Limb (tissue), 2 donors: Measurements from ENCODE around the gene WWOX.

Experiments used
- DNase-seq, 2 donors: peaks; one replicate each; pipeline ENCODE4 v3.0.0-alpha.2; 2016; ENCODE audit errors: extremely low spot score in 2 of 2

WWOX gene

DNA sequence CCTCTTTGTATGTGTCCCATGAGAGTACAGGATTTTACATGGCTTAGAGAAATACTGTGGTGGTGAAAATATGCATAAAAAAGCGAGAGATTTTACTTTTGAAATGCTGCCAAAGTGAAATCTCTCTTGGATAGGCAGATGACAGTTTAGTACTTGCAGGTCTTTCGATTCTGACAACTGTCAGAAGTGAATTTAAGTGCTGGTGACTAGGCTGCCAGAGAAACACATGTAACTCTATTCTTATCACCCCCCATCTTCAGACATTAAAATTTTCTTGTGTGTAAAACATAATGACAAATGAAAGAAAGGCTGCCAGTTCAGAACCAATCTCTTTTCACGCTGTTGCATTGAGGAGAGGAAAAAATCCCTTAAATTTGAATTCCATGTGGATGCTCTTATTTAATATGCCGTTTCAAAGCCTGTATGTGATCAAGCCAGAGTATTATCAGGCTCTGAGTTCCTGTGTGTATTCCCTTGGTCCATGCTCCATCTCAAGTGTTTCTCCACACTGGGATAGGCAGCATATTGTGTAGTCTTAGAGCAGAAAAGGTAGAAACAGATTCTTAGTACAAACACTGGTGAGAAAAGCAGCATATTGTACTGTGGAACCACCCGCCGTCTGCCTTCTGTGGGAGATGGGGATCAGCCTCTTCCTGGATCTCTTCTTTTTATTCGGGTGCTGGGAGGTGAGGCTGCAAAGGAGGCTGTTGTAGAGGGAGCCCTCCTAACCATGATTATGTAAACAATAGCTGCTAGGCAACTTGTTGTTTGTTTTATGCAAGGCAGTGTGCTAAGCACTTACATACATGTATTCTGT is 291.3 kb downstream of the WWOX start:
- peak in 1 of 2 donors; percentile 32 for DNase-seq

DNA sequence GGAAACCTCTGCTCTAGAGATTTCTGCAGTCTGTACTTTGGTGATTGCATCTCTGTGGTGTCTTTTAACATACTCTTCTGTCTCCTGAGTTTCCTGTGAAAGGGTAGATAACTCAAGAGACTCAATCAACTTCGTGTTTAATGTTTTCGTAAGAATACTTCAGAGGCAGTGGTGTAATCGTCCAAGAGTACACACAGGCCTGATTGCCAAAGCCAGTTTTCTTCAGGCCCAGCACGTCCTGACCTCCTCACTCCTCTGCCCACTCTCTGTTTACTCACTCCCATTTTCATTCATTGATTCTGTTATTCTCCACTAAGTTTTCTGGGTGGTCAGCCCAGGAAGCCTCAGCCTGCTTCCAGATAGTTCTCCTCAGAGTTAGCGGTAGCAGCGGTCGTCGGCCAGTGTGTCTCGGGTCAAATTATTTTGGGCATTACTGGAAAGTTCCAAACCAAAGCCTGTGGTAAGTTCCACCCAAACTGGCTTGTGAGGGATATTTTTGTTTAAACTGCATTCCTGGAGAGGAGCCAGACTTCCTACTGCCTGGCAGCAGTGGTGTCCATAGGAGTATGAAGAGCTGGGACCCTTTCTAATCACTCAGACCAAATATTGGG is 293.2 kb downstream of the WWOX start:
- no peak for DNase-seq

DNA sequence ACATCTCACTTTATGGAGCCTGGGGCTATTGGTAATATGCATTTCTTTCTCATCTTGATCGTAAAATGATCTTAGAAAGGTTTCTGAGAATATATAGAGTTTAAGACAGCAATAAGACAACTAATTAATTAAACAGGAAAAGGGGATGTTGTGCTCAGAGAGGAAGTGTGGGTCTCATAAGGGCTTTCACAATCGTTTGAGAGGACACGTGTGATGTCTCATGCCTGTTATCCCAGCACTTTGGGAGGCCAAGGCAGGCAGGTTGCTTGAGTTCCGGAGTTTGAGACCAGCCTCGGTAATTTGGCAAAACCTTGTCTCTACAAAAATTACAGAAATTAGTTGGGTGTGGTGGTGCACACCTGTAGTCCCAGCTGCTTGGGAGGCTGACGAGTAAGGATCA is 295.6 kb downstream of the WWOX start:
- no peak for DNase-seq

DNA sequence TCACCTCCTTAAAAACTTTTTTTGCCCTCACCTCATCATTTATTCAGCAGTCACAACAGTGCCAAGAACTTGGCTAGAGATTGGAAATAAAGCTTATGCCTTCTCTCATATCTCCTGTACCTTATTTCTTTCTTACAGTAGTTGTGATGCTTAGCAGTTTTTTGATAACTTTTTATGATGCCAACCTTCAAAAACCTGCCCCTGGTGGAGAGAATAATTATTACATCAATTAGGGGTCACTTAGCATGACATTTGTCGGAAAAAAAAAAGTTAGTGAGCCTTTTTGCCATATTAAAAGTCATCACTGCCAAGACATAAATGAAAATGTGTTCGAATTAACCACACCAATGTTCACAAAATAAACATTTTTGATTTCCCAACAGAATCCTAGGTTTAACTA is 296.6 kb downstream of the WWOX start:
- DNase-seq = no peak

DNA sequence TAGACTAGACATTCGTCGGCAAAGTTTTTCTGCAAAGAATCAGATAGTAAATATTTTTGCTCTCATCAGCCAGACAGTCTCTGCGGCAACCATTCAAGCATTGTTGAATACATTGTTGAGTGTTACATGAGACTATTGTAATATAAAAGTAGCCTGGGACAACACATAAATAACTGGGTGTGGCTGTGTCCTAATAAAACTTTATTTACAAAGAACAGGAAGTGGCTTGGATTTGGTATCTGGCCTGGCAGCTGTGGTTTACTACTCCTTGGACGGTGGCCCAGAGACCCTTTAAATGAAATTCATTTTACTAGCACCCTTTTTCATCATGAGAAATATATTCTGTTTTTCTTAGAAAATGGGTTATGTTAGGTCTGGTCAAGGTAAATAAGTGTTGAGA is 297.2 kb downstream of the WWOX start:
- DNase-seq = no peak

DNA sequence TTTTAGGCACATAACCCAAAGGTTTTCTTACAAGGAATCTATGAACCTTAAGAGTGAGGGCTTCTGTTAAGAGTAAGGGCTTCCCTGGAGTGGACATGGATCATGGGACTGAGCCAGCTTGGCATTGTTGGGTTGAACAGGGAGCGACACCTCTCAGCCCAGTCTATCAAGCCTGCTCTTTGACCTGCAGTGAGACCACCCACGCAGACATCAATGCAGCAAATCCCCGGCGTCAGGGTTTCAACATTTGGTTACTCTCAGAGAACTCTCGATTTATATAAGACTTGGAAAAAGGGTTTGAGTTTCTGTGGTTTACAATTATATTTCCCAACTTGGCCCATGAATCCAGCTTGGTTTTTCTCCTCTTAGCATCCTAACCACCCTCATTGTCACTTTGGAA is 299.9 kb downstream of the WWOX start:
- no peak for DNase-seq

DNA sequence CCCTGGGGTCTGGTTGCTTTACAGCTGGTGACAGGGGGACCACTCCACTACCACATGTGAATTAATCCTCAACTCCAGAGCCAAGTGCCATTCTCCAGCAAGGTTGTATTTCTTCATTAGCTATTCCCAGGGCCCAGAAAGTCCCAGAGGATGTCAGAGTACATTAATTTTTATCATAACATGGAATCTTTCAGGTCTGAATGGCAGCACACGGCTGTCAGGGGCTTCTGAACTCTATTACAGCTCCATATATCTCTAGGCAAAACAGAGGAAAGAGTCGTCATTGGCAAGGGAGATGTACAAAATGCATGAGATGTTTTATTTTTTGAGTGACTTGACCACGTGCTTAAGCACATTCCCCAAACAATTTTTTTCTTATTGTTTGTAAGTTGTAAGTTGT is 303.4 kb downstream of the WWOX start:
- DNase-seq = no peak

DNA sequence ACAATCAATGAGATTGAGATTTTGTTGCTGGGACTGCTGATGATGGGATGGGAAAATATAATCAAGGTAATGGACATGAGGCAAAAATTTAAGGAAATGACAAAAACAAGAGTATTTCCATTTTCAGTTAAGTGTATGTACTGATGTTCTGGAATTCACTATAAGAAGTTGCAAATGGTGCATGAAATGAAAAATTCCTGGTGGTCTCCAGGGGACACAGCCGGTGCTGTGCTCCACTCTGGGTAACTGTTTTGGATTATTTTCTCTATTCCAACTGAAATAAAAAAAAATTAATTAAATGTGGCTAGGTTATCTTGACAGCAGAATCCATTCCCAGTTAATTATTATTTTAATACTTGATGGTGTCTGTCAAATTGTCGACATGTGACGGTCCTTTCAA is 305.6 kb downstream of the WWOX start:
- no peak for DNase-seq

DNA sequence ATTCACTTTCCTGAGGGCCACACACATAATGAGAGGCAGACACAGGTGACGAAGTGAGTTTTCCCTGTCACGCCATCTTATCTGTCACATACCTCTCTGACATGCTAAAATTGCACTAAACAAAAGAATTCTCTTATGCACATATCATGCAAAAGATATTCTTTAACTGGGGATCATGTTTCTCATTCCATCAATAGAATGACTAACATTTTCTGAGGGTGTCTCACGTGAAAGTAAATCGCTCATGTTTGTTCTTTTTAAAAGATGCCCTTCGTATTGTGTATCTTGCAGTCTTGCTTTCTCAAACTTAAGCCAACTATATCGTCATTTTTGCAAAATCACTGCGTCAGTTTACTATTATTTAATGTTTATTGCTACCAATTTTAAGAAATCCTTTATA is 306.4 kb downstream of the WWOX start:
- no peak for DNase-seq

DNA sequence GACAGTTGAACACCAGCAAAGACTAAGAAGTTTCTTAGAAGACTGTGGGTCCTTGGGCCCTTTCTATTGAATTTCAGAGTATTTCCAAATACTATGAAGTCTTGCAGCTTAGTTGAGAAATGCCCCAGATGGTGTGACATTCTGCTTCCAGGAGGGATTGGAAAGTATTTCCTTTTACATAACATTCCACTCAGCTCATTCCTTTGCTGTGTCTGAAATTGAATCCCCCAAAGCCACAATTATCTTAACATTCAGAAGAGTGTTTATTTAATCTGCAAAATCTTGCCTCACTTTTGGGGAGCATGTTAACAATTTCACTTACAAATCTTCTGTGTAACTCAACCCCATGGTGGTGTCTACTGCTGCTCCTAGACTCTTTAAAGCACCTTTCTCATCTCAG is 307.7 kb downstream of the WWOX start:
- no peak for DNase-seq

DNA sequence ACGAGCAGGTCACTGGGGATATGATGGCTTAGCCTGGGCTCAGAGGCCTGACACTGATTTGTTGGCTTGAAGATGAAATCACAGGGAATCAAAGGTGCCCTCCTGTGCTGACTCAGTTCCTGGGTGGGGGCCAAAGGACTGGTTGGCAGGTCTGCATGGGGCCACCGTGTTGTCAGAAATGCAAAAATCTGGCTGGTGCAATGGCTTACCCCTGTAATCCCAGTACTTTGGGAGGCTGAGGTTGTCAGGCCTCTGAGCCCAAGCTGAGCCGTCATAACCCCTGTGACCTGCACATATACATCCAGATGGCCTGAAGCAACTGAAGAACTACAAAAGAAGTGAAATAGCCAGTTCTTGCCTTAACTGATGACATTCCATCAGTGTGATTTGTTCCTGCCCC is 314.2 kb downstream of the WWOX start:
- no peak for DNase-seq

DNA sequence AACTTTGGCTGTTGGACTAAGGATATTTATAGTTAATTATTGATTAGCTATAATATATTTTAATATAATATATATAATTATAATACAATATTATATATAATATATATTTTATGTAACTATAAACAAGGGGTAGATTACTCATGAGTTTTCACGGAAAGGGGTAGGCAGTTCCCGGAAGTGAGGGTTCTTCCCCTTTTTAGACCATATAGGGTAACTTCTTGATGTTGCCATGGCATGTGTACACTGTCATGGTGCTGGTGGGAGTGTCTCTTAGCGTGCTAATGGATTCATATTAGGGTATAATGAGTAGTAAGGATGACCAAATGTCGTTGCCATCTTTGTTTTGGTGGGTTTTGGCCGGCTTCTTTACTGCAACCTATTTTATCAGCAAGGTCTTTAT is 315.6 kb downstream of the WWOX start:
- DNase-seq = no peak

DNA sequence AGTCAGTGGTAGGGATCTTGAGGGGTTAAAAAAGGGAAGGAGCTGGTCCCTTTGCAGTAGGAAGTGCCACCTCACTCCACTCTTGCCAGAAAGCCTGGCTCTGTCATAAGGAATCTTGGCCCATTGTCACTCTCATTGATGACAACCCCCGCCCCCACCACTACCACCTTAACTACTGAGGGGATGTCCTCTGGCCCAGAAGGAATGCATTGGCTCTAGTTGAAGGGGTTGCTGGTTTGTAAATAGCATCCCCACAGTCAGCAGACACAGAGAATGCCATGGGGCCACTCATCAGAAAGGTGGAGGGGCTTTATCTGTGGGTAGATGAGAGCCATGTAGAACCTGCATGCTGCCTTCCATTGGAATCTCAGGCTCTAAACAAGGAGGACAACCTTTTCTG is 316.2 kb downstream of the WWOX start:
- no peak for DNase-seq

DNA sequence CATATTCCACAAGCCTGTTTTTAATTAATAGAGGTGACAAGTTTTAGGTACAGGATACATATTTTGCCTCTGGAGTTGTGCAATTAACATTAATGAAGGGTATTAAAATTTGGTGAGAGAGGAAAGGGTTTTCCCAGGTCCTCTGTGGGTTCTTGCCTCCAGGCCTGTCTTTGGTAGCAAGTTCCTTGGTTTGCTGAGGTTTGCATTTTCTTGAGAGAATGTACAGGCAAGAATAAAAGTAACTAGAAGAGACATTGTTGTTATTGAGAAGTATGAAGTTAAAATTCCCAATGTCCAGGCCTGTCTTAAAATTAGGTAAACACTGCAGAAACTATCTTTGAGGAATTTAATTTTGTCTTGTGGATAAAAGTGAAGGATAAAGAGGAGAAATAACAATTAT is 316.9 kb downstream of the WWOX start:
- DNase-seq = no peak

DNA sequence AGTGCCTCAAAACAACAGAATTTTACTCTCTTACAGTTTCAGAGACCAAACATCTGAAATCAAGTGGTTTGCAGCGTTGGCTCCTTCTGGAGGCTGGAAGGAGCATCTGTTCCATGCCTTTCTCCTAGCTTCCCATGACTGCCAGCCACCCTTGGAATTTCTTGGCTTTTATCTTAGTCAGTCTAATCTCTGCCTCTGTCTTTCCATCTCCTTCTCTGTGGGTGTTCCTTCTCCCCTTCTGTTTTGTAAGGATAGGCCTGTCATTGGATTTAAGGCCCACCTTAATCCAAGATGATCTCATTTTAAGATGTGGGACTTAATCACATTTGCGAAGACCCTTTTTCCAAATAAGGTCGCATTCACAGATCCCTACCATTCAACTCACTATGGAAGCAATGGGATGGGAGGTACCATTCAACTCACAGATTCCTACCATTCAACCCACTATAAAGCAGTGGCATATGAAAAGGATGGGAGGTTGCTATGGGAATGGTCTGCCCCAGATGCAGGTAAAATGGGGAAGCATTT is 321.8 kb downstream of the WWOX start:
- no peak for DNase-seq

DNA sequence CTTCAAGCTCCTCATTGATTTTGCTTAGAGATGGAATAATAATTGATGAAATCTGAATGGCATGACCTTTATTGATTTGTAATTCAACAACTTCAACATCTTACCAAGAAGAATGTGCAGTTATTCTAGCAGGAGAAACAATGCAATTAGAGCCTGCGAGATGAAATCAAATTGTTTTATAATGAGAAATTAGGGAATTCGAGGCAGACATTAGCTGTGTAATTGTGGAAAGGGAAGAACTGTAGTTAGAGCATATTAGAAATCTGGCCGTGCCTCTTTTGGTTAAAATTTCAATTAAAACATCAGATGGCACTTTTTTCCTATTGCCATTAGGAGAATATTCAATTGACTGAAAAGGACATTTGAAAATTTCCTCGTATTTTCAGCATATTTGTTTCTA is 325.8 kb downstream of the WWOX start:
- no peak for DNase-seq

DNA sequence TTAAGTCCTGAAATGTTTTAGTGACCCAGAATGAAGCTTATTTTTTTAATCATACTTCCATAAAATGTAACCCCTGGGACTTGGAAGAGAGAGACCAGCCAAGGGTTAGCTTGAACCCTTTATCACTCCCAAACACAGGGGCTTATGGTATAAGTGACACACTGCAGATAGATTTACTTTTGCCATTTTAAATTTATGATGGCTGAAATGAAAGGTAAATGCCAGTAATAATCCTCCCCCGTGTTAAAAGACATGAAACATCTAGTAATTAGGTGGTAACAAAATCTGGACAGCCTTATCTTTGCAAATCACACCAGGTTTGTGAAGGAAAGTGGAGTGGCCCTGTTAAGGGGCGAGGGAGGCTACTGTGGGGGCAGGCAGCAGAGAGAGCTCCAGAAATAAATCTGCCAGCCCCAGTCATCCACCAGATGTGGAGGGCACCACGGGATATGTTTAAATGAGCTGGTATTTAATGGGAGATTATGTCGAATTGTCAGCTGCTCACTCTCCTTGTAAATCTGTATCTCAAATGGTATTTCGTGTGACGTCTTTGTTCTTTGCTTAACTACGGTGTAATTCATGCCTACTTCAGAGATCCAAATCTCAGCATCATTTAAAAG is 326.5 kb downstream of the WWOX start:
- DNase-seq = no peak

DNA sequence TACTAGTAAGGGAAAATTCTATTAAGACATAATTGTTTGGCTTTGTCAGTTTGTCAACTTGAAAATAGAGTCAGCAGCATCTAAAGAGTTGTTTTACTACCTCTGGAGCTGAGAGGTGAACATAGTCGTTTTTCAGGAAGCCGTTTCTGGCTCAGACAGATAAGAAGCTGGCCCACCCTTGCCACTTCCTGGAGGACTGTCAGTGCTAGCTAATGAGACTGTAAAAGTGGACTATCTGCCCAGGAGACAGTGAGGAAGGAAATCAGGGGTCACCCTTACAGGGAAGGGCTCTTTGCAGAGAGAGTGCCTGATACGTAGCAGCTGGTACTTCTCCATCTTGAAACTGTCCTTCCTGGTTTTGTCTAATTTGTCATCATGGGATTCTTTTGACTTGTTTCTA is 328.7 kb downstream of the WWOX start:
- no peak for DNase-seq

DNA sequence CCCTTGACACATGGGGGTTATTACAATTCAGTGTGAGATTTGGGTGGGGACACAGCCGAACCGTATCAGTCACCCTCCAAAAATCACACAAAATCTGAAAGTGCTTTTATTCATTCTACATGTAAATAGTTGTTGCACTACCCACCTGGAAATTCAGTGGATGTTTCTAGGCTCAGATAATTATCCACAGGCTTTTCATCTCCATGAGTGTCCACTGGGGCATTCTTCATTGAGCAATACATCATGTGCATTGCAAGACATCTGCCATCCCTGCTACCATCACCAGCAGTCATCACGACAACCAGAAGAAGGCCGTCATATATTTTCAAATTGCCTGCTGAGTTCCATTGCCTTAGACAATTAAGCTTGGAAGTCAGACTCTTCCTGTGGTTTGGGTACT is 330.8 kb downstream of the WWOX start:
- no peak for DNase-seq

DNA sequence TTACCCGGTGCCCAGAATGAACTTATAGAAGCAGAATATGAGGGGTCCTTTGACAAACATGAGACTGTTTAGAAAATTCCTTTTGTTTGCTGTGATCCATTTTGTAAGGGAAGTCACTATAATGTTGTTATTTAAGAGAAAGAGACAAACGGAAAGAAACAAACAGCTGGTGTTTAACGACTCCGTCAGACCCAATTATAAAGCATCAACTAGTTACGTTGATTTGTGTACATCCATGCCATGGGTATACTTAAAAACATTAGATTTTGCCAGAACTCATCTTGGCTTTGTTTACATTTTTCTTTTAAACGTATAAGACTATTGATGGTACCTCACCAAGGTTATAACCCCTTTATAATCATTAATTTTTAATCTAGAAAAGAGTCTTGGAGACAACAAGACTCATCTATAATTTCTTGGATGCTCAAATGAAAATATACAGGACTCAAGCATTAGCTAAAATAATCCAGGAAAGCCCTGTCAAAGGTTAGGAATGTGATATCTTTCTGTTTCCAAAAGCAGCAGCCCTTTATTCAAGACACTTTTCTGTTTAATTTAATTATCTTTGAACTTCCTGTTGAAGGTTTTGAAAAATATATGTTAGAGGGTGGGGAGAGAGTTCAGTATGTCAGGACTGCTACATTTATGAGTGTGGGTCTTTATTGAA is 331.7 kb downstream of the WWOX start:
- DNase-seq = no peak

DNA sequence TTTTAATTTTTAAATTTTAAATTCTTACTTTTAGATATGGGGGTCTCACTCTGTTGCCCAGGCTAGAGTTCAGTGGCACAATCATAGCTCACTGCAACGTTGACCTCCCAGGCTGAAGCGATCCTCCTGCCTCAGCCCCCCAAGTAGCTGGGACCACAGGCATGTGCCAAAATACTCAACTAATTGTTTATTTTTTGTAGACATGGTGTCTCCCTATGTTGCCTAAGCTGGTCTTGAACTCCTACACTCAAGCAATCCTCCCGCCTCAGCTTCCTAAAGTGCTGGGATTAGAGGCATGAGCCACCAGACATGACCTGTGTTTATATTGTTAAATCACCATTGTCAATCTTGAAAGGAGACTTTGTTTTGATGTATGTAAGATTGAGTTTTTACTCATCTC is 332.2 kb downstream of the WWOX start:
- no peak for DNase-seq

DNA sequence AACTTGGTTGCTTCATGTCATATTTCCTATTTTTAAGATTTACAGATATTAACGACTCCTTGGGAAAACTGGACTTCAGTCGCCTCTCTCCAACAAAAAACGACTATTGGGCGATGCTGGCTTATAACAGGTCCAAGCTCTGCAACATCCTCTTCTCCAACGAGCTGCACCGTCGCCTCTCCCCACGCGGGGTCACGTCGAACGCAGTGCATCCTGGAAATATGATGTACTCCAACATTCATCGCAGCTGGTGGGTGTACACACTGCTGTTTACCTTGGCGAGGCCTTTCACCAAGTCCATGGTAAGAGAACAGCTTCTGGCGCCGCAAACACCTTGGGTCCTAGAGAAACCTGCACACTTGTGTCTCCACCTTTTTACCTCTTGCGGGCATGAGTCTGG is 333.0 kb downstream of the WWOX start:
- no peak for DNase-seq
